ENCODE data around the gene MAP6. TPM values are rescaled to one million over a fixed set of nuclear protein-coding genes. Genes with fewer than 3 reads are reported as not detected.

MAP6 gene
- total RNA-seq, 1 experiment from 2014 or later, result not detected

DNA sequence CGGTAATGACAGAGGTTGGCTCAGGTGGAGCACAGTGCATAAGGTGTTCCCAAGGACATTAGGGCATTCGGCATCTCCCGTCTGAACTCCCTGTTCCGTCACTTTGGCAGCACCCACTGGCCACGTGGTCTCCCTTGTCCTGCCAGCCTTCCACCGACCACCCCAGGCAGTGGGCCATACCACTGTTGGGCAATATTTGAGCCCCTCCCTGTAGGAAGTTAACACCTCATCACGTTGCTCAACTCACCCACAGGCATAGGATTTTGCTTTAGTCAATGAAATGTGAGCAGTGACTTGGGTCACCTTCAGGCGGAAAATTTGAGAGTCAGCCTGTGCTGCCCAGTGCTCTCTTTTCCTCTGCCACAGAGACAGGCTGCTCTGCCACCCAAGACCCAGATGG lies 62.7 kb downstream of the MAP6 start:
- Histone ChIP-seq H2AFZ (no peak overlapping the region), H4K20me1 (ENCODE audit: insufficient read depth) (no peaks in the 10 kb centered on the region), H3K9me2 (ENCODE audit: insufficient read depth) (no peaks in the 10 kb centered on the region), H3K4me1 (replicated peaks; ENCODE audit: insufficient read depth) (peaks cover 13% of the 10 kb centered on the region), H3K79me2 (ENCODE audit: low read depth) (no peaks in the 10 kb centered on the region), H3K9me3 (ENCODE audit: insufficient read depth, low read depth) (no peaks in the 10 kb centered on the region), H3K36me3 (ENCODE audit: low read depth) (no peaks in the 10 kb centered on the region), H3F3A (ENCODE audit: insufficient read depth, low read depth) (peaks cover 11% of the 10 kb centered on the region; the same call in 1 of the 2 replicates), H3K4me2 (no peak overlapping the region), H3K27ac (no peak overlapping the region), H3K27me3 (ENCODE audit: insufficient read depth, low read depth) (no peaks in the 10 kb centered on the region), H3K4me3 (no peak overlapping the region)
- no peak for DNase-seq
- POLR2A ChIA-PET (ENCODE audit: unreplicated experiment), result no interaction called here
- intact Hi-C loops (cut with micrococcal nuclease; ENCODE audit: unreplicated experiment), result no loop called here
- CTCF ChIA-PET, result no interaction called here
- BruUV-seq (replicated peaks), result no TSS peak
- TF ChIP-seq EZH2 (IDR thresholded peaks at IDR 0.05; ENCODE audit: low read depth), result no peak
- TF ChIP-seq, protein P1, sequence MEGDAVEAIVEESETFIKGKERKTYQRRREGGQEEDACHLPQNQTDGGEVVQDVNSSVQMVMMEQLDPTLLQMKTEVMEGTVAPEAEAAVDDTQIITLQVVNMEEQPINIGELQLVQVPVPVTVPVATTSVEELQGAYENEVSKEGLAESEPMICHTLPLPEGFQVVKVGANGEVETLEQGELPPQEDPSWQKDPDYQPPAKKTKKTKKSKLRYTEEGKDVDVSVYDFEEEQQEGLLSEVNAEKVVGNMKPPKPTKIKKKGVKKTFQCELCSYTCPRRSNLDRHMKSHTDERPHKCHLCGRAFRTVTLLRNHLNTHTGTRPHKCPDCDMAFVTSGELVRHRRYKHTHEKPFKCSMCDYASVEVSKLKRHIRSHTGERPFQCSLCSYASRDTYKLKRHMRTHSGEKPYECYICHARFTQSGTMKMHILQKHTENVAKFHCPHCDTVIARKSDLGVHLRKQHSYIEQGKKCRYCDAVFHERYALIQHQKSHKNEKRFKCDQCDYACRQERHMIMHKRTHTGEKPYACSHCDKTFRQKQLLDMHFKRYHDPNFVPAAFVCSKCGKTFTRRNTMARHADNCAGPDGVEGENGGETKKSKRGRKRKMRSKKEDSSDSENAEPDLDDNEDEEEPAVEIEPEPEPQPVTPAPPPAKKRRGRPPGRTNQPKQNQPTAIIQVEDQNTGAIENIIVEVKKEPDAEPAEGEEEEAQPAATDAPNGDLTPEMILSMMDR (conservative IDR thresholded peaks at IDR 0.05), result no peak

DNA sequence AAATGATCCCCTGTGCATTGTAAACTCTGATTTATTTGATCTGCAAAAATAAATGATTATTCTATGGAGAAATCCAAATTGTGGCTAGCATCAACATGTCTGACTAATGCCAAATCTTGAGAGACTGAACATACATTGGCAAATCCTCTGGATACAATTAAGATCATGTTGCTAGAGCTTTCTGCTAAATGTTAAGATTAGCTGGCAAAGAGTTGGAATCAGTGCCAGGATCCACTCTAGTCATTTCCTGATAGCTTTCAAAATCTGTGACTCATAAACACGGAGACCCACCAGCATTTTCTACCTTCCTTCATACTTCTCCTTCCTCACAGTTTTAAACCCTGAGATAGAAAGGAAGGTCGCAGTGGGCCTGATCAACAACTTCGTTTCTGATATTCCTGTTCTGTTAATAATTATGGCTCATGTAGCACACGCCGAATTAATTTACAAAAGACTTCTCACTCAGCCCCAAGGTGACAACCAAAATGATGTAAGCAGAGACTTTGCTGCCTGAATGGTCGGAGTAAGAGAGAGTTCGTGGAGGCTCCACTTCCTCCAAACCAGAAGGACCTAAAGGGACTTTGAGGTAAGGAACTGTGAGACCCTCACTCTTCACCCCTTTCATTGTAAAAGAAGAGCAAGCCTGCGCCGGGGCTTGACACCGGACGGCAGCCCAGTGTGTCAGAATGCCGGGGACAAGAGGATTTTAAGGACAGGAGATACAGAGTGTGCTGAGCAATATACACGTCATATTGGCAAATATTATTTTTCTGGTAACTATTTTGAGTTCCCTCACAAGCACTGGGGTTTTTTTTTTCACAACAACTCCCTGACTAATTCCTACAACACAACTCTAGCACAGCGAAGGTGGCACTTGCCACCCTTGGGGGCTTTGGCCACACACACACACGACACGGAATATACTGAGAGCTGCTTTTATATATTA lies 64.8 kb downstream of the MAP6 start:
- intact Hi-C loops (cut with micrococcal nuclease; ENCODE audit: unreplicated experiment), result no loop called here
- BruUV-seq (replicated peaks), result TSS peak; percentile 75
- peaks cover 13% of the 10 kb centered on the region for H3K4me1 ChIP-seq (replicated peaks; ENCODE audit: insufficient read depth)
- CTCF ChIA-PET, result no interaction called here
- no peaks in the 10 kb centered on the region for H3K9me2 ChIP-seq (ENCODE audit: insufficient read depth)
- no peak for TF ChIP-seq EZH2 (IDR thresholded peaks at IDR 0.05; ENCODE audit: low read depth)
- TF ChIP-seq, protein P1 (conservative IDR thresholded peaks at IDR 0.05), result no peak
- no peaks in the 10 kb centered on the region for H3K9me3 ChIP-seq (ENCODE audit: insufficient read depth, low read depth)
- H4K20me1 ChIP-seq (ENCODE audit: insufficient read depth), result no peaks in the 10 kb centered on the region
- no peaks in the 10 kb centered on the region for H3K27me3 ChIP-seq (ENCODE audit: insufficient read depth, low read depth)
- no peaks in the 10 kb centered on the region for H3K79me2 ChIP-seq (ENCODE audit: low read depth)
- POLR2A ChIA-PET (ENCODE audit: unreplicated experiment), result interaction anchor here (0.6 to 0.7 kb wide), 3 partner anchors 48 to 422 kb away, joined by 3 to 9 read pairs (median 4); no protein-coding TSS in a partner anchor
- H3K4me2 ChIP-seq, result peak overlapping the region; percentile 17; the same call in 1 of the 2 replicates
- H3K4me3 ChIP-seq, result no peak overlapping the region
- H3K36me3 ChIP-seq (ENCODE audit: low read depth), result no peaks in the 10 kb centered on the region
- peak; percentile 16 to 60 for DNase-seq
- peak overlapping the region; percentile 34 for H2AFZ ChIP-seq
- H3K27ac ChIP-seq, result no peak overlapping the region
- H3F3A ChIP-seq (ENCODE audit: insufficient read depth, low read depth), result peaks cover 11% of the 10 kb centered on the region; the same call in 1 of the 2 replicates

DNA sequence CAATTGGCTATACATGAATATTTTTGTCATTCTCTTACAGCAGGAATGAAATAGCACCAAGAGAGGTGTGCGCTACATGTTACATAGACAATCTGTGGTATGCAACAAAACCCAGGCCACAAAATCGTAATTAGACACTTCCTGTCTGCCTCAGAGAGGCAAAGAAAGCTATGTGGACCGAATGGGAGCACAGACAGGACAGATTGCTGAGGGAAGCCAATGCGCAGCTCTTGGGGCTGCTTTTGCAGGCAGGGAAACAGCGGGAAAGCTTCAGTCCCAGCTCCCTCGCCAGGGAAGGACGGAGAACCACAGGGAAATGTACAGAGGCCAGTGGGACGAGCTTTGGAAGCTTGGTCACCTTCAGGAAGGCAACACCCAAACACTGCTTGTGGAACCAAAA lies 65.9 kb downstream of the MAP6 start:
- intact Hi-C loops (cut with micrococcal nuclease; ENCODE audit: unreplicated experiment), result no loop called here
- no peak overlapping the region for H2AFZ ChIP-seq
- no peak for TF ChIP-seq EZH2 (IDR thresholded peaks at IDR 0.05; ENCODE audit: low read depth)
- TF ChIP-seq, protein P1 (conservative IDR thresholded peaks at IDR 0.05), result no peak
- H3K4me3 ChIP-seq, result no peak overlapping the region
- H3K9me2 ChIP-seq (ENCODE audit: insufficient read depth), result no peaks in the 10 kb centered on the region
- H3K79me2 ChIP-seq (ENCODE audit: low read depth), result no peaks in the 10 kb centered on the region
- H3K9me3 ChIP-seq (ENCODE audit: insufficient read depth, low read depth), result no peaks in the 10 kb centered on the region
- H3K36me3 ChIP-seq (ENCODE audit: low read depth), result no peaks in the 10 kb centered on the region
- no peaks in the 10 kb centered on the region for H3K27me3 ChIP-seq (ENCODE audit: insufficient read depth, low read depth)
- H3K4me2 ChIP-seq, result no peak overlapping the region
- POLR2A ChIA-PET (ENCODE audit: unreplicated experiment), result interaction anchor here (0.5 to 0.7 kb wide), 3 partner anchors 77 to 813 kb away, joined by 3 to 5 read pairs (median 3); partner anchors contain the start of gene GDPD5
- H3K4me1 ChIP-seq (replicated peaks; ENCODE audit: insufficient read depth), result peaks cover 13% of the 10 kb centered on the region
- no TSS peak for BruUV-seq (replicated peaks)
- no peak for DNase-seq
- CTCF ChIA-PET, result no interaction called here
- no peak overlapping the region for H3K27ac ChIP-seq
- H3F3A ChIP-seq (ENCODE audit: insufficient read depth, low read depth), result peaks cover 11% of the 10 kb centered on the region; the same call in 1 of the 2 replicates
- H4K20me1 ChIP-seq (ENCODE audit: insufficient read depth), result no peaks in the 10 kb centered on the region

All from PC-9 (cell line).